ENCODE measurements around the gene TNFRSF12A. TPM values are rescaled to one million over a fixed set of nuclear protein-coding genes. Genes with fewer than 3 reads are reported as not detected.

Gene TNFRSF12A
- total and polyA plus RNA-seq, 2 of the 8 experiments (the other 6 are each of a cell fraction or from before 2014, with no cell fraction given): 81.0 to 82.5 TPM

DNA sequence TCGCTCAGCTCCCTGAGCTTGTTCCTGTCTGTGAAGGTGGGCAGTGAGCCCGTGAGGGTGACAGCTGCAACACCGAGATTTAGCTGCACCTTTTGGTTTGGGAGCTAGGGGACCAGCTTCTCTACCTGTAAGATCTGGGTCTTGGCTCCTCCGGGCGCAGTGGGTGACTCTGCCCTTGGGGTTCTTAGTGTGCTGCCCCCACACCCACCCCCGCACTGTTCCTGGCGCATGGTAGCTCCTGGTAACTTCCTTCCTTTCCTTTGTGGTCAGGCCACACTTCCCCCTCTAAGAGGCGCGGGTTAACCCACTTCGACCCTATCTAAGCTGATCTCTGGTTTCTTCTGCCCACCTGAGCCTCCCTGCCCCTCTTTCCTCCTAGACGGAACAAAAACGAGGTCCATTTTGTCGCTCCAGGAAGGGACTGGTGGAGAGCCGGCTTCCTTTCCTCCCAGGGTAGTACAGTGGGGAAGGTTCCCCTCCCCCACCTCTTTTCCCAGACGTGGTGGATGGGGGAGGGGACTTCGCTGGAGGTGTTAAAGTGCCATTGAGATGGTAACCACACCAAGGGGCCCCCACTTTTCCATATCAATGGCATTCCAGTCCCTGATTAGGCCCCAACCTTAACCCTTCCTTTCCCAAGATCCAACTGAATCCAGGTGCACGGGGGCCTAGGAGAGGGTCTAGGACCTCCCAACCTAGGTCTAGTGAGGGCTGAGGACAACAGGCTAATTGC lies 12.0 kb upstream of the TNFRSF12A start (continued):
- no peak for TF ChIP-seq MAFK (IDR thresholded peaks at IDR 0.05; ENCODE audit: low read depth, low read length)
- no peak for TF ChIP-seq KDM4A (IDR thresholded peaks at IDR 0.05; ENCODE audit: low read depth, low read length, severe bottlenecking)
- TF ChIP-seq, protein P1, sequence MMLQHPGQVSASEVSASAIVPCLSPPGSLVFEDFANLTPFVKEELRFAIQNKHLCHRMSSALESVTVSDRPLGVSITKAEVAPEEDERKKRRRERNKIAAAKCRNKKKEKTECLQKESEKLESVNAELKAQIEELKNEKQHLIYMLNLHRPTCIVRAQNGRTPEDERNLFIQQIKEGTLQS (IDR thresholded peaks at IDR 0.05; ENCODE audit: insufficient read depth, low read depth, low read length): no peak
- TF ChIP-seq NANOG (IDR thresholded peaks at IDR 0.05; ENCODE audit: insufficient read depth, low read depth, low read length, poor library complexity, severe bottlenecking): peak; percentile 84
- no peak for TF ChIP-seq SIRT6 (IDR thresholded peaks at IDR 0.05; ENCODE audit: low read length)
- no peak for TF ChIP-seq NRF1 (IDR thresholded peaks at IDR 0.05; ENCODE audit: low read depth, low read length)
- TF ChIP-seq SIX5 (IDR thresholded peaks at IDR 0.05; ENCODE audit: low read depth, low read length): no peak
- no peak for TF ChIP-seq SUZ12 (IDR thresholded peaks at IDR 0.05; ENCODE audit: low read length)
- peak; percentile 31; the same call in 1 of the 2 replicates for TF ChIP-seq GABPA (IDR thresholded peaks at IDR 0.05; ENCODE audit: borderline replicate concordance, insufficient read depth, low read length)
- peak; percentile 56; the same call in 1 of the 2 replicates for TF ChIP-seq JUND (IDR thresholded peaks at IDR 0.05; ENCODE audit: low read length)
- peak; percentile 97 for TF ChIP-seq RBBP5 (IDR thresholded peaks at IDR 0.05; ENCODE audit: borderline replicate concordance, low read depth, low read length)
